Hematopoietic multipotent progenitor cell treated with erythropoietin and hydrocortisone succinate and interleukin-3 and kit ligand, for 15 days (in vitro differentiated cells): ENCODE results near the gene ALPI.
"Not testable (repeated sequence)": the region's sequence is repeated elsewhere in the genome, so short reads cannot be mapped to it uniquely, and the experiment has no call there.

Experiments used
- DNase-seq: peaks from one replicate; pipeline ENCODE4 v3.0.0-alpha.2; 2015; ENCODE audit warnings: low spot score

The ALPI gene

DNA sequence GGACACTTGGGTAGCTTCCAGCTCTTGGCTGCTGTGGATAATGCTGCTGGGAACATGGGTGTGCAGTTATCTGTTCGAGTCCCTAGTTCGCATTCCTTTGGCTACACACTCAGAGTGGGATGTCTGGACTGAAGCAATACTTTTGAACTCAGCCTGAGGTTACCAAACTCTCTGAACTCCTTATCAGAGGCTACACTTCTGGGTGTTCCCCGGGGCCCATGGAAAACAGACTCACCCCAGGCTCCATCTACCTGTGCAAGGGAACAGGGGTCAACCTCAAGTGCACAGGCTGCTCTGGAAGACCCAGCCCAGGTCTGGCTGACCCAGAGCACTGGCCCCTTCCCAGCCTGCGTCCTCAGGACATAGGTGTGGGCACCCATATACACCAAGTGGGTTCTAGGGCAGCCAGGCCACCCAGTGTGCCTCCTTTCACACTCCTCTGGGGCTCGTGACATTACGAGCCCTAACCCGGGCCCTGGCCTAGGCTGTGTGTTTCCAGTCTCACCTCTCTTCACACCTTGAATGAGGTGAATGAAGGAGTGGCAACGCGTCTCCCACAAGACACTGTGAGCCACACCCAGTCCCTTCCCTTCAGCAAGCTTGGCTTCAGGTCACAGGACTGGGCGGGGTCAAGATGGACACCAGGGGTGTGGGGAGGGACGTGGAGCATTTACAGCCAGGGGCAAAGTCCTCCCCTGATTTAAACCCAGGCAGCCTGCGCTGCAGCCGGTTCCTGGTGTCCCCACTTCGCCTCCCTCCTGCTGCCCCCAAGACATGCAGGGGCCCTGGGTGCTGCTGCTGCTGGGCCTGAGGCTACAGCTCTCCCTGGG lies at the start of gene ALPI:
Gene ALPI, plus strand, starts transcription at position 728 of the 830 bp plus-strand sequence. Its CDS starts 47 bp downstream, at position 775.
- DNase-seq: no peak

DNA sequence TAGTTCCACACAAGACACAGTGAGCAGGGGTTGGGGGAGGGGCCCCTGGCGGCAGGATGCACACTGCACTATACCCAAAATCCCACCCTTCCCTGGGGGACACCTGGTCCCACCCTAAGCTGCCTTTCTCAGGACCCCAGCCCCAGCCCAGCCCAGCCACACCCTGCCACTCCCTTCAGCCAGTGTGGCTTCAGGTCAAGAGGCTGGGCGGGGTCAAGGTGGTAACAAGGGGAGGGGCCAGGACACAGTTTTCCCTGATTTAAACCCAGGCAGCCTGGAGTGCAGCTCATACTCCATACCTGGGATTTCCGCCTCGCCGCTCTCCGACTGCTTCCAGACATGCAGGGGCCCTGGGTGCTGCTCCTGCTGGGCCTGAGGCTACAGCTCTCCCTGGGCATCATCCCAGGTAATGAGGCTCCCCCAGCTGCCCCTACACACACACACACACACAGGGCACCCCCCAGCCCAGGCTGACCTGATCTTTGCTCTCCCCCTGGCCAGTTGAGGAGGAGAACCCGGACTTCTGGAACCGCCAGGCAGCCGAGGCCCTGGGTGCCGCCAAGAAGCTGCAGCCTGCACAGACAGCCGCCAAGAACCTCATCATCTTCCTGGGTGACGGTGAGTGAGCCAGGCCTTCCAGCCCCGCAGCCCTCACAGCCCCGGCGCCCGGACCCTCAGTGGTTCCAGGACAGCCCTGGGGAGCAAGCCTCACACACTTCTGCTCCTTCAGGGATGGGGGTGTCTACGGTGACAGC lies 49.2 kb upstream of the ALPI start, which contains the start of gene ALPG:
Gene ALPG, plus strand, starts transcription at position 289 of the 755 bp plus-strand sequence. Its CDS starts 51 bp downstream, at position 340.
- DNase-seq: no peak

GRCh38 chr2:232407428-232408150 lies 48.4 kb upstream of the ALPI start:
- not testable (repeated sequence) for DNase-seq

GRCh38 chr2:232408269-232408668 lies 47.7 kb upstream of the ALPI start:
- DNase-seq: not testable (repeated sequence)

DNA sequence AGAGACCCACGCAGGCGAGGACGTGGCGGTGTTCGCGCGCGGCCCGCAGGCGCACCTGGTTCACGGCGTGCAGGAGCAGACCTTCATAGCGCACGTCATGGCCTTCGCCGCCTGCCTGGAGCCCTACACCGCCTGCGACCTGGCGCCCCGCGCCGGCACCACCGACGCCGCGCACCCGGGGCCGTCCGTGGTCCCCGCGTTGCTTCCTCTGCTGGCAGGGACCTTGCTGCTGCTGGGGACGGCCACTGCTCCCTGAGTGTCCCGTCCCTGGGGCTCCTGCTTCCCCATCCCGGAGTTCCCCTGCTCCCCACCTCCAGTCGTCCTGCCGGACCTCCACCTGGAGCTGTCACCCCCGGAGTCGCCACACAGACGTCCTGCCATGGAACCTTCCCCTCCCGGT lies 46.3 kb upstream of the ALPI start:
- DNase-seq: not testable (repeated sequence)

DNA sequence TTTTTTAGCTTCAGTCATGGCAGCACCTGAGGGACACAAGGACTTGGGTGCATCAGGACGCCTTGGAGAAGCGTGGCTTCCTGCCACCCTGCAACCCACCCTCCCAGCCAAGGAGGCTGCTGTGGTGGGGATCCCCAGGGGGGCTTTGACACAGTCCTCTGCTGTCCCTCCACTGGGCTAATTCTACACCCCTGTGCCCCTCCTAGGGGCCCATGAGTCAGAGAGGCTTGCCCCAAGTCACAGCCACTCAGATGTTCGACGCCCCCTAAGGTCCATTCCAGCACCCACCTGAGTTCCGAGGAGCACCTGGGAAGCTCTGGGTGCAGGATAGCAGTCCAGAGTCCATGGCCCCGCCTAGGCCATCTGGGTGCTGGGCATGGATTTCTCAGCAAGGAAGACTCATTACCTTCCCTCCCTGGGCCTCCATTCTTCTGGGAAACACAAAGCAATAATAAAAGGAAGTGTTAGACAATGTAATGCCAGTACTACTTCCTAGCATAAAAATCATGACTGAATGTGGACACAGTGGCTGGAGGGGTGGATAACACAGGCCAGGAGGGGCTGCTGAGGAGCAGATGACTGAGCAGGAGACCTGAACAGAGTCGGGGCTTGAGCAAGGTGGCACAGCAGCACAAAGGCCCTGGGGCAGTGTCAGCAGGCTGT lies 45.6 kb upstream of the ALPI start:
- no peak for DNase-seq

DNA sequence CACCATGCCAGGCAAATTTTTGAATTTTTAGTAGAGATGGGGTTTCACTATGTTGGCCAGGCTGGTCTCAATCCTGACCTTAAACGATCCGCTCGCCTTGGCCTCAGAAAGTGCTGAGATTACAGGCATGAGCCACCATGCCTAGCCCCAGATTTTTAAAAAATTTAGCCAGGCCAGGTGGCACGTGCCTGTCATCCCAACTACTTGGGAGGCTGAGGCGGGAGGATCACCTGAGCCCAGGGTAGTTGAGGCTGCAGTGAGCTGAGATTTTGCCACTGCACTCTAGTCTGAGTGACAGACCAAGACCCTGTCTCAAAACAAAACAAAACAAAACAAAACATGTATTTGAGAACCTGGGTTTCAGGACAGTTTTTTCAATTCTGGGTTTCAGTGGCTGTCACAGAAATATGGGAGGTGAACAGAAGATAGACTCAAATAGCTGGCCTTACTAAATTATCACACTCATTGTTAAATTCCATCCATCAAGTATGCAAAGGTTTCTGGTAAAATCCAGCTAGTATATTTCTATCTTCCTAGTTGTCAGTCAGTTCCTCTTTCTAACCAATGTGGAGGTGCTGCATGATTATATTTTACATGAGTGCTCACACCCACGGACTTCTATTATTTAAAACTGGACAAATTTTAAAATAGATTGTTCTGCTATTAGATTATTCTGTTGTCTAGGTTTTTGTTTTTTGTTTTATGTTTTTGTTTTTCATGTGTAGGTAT lies 43.9 kb upstream of the ALPI start:
- no peak for DNase-seq

- DNase-seq: no peak
These were observed 43.0 kb upstream of the ALPI start for GRCh38 chr2:232412986-232413385.

- DNase-seq: no peak
These were observed 40.7 kb upstream of the ALPI start for GRCh38 chr2:232415138-232415690.

DNA sequence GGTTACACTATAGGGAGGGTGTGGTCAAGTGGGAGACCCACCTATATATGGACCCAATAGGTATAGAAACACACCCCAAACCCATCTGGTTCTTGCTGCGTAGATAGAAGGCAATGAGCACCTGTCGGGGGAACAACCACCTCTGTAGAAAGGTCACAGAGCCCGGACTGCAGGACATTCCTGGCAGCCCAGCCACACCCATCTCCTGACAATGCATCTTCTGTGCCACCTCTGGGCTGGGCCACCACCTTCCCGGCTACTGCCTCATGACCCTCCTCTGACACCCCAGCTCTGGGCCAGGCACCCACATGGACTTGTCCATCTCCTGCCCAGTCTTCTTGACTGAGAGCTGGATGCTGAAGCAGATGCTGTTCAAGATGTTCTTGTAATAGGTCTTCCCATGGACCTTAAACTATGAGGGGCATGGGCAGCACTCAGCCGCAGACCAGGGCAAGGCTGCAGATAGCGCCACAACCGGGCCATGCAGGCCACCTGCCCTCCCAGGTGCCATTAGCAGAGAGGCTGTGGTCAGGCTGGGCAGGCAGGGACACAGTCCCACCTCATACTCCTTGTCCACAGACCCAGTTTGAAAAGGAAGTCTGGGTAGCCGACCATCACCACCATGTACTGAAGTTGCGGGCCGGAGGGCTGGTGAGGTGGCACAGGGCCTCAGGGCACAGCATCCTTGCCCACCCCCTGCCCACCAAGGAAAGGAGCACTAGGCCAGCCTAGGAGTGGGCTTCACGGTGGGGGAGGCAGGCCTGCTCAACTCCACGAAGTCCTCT lies 40.0 kb upstream of the ALPI start:
- DNase-seq: no peak

GRCh38 chr2:232416521-232417470 lies 39.2 kb upstream of the ALPI start:
- DNase-seq: no peak

DNA sequence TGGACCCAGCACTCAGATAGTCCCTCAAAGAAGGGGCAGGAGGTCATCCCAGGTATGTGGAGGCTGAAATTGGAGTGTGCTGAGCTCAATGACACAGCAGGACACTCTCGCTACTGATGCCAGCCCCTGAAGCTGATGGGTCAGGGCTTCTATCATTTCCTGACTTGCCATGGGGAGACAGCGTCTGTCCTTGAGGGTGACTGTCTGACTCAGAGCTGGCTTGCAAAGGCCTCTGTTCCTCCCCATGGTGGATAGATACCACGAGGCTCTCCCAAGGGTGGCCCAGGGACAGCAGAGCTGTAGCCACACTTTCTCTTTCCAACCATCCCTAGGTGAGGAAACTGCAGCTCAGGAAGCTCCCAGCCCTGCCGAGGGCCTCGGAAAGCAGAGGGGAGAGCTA lies 38.5 kb upstream of the ALPI start:
- DNase-seq: no peak

DNA sequence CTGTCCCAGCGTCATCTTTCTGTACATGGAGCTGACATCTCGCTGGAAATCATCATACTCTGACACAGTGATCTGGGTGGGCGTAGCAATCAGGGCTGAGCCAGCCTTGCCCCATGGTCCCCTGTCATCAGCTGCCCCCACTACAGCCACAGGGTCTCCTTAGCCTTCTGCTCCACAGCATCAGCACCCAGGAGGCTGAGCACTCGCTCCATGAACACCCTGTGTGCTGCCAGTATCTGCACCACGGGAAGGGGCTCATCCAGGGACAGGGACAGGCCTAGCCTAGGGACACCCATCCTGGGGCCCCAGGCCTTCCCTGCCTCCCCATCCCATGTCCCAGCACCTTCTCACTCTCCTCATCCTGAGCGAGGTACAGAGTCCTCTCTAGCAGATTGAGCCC lies 37.9 kb upstream of the ALPI start:
- DNase-seq: no peak

DNA sequence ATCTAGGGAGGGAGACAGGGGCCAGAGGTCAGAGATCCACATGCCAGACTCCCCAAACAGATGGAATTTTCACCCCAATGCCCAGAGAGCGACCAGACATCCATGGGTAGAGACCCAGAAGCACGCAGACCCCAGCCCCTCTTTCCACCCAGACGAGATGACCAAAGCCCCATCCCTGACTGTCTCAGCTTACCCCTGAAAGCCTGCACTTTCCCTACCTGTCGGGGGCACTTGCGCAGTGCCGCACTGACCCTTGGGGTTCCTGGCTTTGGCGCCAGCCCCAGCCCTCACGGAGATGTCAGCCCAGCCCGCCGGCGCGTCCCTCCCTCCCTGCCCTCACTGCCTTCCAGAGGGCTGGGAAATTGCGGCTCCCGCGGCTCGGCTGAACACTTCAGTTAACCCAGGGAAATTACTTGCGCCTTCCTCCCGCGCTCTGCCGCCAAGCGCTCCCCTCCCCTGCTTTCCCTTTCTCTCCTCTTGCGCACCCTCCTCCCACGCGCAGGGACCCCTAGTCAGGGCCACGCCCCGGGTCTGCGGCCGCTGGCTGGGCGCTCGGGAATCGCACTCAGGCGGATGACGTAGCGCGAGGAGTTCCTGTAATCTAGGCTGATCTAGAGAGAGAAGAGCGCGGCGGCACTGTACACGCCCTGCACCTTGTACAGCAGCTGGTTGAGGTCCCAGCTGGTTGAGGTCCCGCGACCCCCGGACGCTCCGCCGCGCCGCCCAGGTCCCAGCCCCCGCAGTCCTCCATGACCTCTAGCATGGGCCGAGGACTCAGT lies 37.3 kb upstream of the ALPI start:
- DNase-seq: no peak

DNA sequence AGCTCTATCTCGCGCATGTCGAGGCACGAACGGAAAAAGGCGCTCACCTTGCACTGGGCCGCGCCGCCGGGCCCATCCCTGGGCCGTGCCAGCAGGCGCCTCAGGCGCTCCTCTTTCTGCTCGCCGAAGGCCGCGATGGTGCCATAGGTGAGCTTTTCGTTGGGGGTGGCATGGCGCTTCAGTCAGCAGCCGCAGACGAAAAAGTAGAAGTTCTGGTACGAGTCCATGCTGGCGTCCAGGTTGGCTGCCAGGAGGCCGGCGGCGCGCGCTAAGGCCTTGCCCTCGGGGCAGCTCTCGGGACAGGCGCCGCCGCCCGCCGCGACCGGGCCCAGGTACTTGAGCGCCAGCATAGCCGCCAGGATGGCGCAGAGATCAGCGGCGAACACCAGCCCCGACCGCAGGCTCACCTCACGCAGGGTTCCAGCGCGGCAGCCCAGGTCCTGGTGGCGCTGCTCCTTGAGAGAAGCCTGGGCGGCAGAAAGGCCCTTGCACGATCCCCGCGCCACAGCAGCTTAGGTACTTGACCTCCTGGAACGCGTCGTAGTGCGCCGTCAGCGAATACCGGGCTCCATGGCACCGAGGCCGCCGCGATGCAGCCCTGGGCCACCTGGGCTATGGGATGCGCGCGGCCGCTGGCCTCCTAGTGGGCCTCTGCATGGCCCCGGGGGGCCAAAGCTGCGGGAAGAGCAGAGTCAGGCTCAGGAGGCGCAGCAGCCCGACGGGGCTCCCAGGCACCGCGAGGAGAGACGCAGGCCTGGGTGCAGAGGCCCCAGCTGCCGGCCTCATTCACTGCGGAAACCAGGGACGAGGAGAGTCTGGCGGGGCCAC lies 36.5 kb upstream of the ALPI start:
- DNase-seq: no peak

DNA sequence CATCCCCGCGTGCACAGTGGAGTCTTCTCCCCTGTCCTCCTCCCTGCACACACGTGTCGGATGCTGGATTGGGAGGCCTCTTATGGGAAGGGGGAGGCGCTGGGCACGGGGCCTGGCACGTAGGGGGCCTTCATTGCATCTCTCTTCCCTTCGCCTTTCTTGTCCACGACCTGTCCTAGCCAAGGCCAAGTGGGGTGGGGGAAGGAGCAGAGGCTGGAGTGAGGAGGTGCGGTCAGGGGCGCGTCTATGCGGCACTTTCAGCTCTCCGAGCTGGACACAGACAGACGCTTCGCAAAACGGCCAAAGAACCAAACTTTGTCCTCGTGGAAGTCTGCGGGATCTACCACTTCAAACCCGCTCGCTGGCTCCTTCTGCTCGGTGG lies 35.9 kb upstream of the ALPI start:
- no peak for DNase-seq

DNA sequence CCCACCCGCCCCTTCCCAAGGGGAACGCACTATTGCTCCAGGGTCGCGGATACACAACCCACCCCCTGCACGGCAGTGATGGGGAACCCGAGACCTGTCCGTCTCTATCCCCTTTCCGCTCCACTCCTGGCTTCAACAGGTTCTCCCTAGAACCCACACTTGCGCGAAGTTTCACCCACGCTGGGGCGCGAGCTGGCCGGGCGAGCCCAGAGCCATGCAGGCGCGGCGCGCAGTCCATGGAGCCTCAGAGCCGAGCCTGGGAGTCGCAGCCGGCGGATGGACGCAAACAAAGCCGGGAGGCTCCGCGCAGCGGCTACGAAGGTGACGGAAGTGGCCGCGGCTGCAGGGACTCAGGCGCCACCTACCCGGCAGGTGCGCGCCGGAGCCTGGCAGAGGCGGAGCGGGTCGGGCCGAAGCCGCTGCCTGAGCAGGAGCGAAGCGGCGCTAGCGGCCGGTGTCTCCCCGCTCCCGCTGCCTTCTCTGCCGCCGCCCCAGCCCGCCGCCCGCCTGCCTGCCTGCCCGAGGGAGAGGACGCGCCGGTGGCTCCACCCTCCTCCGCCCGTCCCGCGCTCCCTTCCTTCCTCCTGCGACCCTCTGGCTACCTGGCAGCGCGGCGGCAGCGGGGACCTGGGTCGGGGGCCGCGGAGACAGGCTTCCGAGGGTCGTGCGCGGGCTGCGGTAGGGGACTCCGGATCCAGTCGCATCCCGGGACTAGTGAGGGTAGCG lies 35.3 kb upstream of the ALPI start:
- DNase-seq: no peak
